ENCODE data around the gene TBC1D24.

- TF ChIP-seq POLR2AphosphoS2 (IDR thresholded peaks at IDR 0.05; ENCODE audit: low read length) (no peak), SRF (CRISPR knock-in tag; IDR thresholded peaks at IDR 0.05) (no peak), ZNF263 (CRISPR knock-in tag; IDR thresholded peaks at IDR 0.05; ENCODE audit: borderline replicate concordance) (no peak), POLR2AphosphoS5 (IDR thresholded peaks at IDR 0.05; ENCODE audit: control insufficient read depth, insufficient read depth, low read depth, low read length) (no peak), HDAC6 (IDR thresholded peaks at IDR 0.05; ENCODE audit: low read depth, low read length) (no peak), EHMT2 (IDR thresholded peaks at IDR 0.05) (no peak), ZNF232 (CRISPR knock-in tag; IDR thresholded peaks at IDR 0.05) (no peak), SMAD3 (CRISPR knock-in tag; conservative IDR thresholded peaks at IDR 0.05) (no peak), ZNF121 (CRISPR knock-in tag; conservative IDR thresholded peaks at IDR 0.05) (no peak)
- TF ChIP-seq, protein P1, sequence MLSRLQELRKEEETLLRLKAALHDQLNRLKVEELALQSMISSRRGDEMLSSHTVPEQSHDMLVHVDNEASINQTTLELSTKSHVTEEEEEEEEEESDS (CRISPR knock-in tag; IDR thresholded peaks at IDR 0.05) = no peak
- TF ChIP-seq, protein P2, sequence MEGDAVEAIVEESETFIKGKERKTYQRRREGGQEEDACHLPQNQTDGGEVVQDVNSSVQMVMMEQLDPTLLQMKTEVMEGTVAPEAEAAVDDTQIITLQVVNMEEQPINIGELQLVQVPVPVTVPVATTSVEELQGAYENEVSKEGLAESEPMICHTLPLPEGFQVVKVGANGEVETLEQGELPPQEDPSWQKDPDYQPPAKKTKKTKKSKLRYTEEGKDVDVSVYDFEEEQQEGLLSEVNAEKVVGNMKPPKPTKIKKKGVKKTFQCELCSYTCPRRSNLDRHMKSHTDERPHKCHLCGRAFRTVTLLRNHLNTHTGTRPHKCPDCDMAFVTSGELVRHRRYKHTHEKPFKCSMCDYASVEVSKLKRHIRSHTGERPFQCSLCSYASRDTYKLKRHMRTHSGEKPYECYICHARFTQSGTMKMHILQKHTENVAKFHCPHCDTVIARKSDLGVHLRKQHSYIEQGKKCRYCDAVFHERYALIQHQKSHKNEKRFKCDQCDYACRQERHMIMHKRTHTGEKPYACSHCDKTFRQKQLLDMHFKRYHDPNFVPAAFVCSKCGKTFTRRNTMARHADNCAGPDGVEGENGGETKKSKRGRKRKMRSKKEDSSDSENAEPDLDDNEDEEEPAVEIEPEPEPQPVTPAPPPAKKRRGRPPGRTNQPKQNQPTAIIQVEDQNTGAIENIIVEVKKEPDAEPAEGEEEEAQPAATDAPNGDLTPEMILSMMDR (IDR thresholded peaks at IDR 0.05 in 2 of 3, conservative IDR thresholded peaks at IDR 0.05 in 1 of 3; ENCODE audit: insufficient read depth in 2 of 3, low read depth in 1 of 3, low read length in 3 of 3) = no peak
These were observed 35.3 kb upstream of the TBC1D24 start for GRCh38 chr16:2439598-2439997.
